Measurements from ENCODE around the gene GAS7. TPM values are rescaled to one million over a fixed set of nuclear protein-coding genes. Genes with fewer than 3 reads are reported as not detected.
A peak's percentile ranks its signal among the peaks of the same experiment; 100 is the strongest.

GAS7 gene
- total and polyA plus RNA-seq, 7 donors, result 6.5 to 67.6 (median 35.1) TPM

DNA sequence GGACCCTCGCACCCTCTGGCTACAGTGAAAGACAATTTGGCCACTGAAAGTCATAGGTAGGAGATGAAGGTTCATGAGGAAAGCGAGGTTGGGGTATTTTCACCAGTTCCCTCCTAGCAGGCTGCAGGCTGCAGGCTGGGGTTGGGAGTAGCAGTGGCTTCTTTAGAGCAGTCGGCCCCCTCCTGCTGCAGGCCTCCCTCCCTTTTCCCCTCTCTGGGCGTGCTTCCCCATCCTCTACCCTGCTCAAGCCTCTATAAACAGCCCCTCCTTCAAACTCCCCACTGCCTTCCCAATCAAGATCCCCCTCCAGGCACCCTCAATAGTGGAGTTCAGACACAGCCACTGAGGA is 41.8 kb downstream of the GAS7 start:
- Histone ChIP-seq H3K4me3 (no peak overlapping the region), H3K27ac (peak overlapping the region; percentile 43 to 62 (median 49)), H3K36me3 (no peaks in the 10 kb centered on the region), H3K9me3 (no peaks in the 10 kb centered on the region), H3K27me3 (no peaks in the 10 kb centered on the region), H3K4me1 (no peaks in the 10 kb centered on the region)
- WGBS, 2 donors, result 63 to 80% methylated on average over 4 of the region's 4 CpGs
- no peak for TF ChIP-seq POLR2AphosphoS5 (IDR thresholded peaks at IDR 0.05)
- TF ChIP-seq, protein P1, sequence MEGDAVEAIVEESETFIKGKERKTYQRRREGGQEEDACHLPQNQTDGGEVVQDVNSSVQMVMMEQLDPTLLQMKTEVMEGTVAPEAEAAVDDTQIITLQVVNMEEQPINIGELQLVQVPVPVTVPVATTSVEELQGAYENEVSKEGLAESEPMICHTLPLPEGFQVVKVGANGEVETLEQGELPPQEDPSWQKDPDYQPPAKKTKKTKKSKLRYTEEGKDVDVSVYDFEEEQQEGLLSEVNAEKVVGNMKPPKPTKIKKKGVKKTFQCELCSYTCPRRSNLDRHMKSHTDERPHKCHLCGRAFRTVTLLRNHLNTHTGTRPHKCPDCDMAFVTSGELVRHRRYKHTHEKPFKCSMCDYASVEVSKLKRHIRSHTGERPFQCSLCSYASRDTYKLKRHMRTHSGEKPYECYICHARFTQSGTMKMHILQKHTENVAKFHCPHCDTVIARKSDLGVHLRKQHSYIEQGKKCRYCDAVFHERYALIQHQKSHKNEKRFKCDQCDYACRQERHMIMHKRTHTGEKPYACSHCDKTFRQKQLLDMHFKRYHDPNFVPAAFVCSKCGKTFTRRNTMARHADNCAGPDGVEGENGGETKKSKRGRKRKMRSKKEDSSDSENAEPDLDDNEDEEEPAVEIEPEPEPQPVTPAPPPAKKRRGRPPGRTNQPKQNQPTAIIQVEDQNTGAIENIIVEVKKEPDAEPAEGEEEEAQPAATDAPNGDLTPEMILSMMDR (IDR thresholded peaks at IDR 0.05), result no peak
- TF ChIP-seq POLR2A (IDR thresholded peaks at IDR 0.05), result no peak
- TF ChIP-seq EP300 (IDR thresholded peaks at IDR 0.05), result no peak
- no peak for DNase-seq
- intact Hi-C loops (cut with DNase I), result no loop called here

DNA sequence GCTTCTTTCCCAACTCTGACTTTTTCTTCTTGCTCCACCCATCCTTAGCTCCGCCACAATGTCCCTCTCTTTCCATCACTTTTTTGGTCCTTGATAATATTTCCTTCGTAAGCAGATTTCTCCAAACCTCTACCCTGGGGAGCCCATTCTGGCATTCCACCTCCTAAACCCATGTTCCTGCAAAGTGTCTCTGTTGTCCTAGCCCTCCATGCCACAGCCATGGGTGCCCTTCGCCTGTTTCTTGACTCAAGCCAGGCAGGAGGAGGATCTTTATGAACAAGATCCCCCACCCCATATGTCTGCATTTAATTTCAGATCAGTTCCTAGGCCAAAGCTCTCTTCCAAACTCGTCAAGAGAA is 42.4 kb downstream of the GAS7 start:
- no peaks in the 10 kb centered on the region for H3K4me1 ChIP-seq
- peak overlapping the region; percentile 43 to 62 (median 49) for H3K27ac ChIP-seq
- no peaks in the 10 kb centered on the region for H3K9me3 ChIP-seq
- H3K36me3 ChIP-seq, result no peaks in the 10 kb centered on the region
- no peak for TF ChIP-seq EP300 (IDR thresholded peaks at IDR 0.05)
- TF ChIP-seq POLR2AphosphoS5 (IDR thresholded peaks at IDR 0.05), result no peak
- TF ChIP-seq POLR2A (IDR thresholded peaks at IDR 0.05), result no peak
- TF ChIP-seq, protein P1 (IDR thresholded peaks at IDR 0.05), result no peak
- 81 to 87% methylated on average over 4 of the region's 4 CpGs for WGBS, 2 donors
- H3K4me3 ChIP-seq, result no peak overlapping the region
- no peaks in the 10 kb centered on the region for H3K27me3 ChIP-seq
- intact Hi-C loops (cut with DNase I), result no loop called here
- DNase-seq, result no peak

DNA sequence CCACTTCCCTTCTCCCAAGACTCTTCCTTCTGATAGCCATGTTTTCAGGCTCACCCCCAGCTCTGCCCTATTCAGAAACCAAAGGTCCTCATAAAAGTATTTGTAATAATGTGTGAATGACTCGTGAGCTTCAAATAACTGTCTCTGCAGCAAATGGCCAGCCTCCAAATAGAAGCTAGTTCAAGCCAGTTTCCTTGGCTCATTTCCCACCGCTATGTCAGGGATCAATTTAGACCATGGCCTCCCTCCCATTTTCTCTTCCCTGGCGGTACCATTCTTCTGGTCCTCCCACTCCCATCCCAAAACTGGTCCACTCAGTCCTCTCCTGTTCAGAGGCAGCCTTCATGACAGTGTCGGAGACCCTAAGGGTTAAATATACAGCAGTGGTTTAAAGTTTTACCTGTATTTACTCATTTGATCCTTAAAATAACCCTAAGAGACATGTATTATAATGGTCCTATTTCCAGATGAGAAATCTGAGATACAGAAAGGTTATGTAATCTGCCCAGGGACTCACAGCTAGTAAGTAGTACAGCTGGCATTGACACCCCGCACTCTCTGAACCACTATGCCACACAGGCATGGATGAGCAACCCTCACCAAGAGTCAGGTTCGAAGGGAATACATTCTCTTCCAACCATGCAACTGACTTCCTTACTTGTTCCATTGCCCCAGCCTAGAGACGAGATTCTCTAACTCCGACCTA is 42.9 kb downstream of the GAS7 start:
- TF ChIP-seq, protein P1 (IDR thresholded peaks at IDR 0.05), result no peak
- no peak for TF ChIP-seq EP300 (IDR thresholded peaks at IDR 0.05)
- no peak for TF ChIP-seq POLR2A (IDR thresholded peaks at IDR 0.05)
- no peak for TF ChIP-seq POLR2AphosphoS5 (IDR thresholded peaks at IDR 0.05)
- H3K27me3 ChIP-seq, result no peaks in the 10 kb centered on the region
- H3K9me3 ChIP-seq, result no peaks in the 10 kb centered on the region
- intact Hi-C loops (cut with DNase I), result no loop called here
- H3K27ac ChIP-seq, result peak overlapping the region in 2 of 4 donors; percentile 43 to 62
- 66 to 79% methylated on average over 8 of the region's 8 CpGs for WGBS, 2 donors
- no peak overlapping the region for H3K4me3 ChIP-seq
- DNase-seq, result no peak
- no peaks in the 10 kb centered on the region for H3K4me1 ChIP-seq
- no peaks in the 10 kb centered on the region for H3K36me3 ChIP-seq

DNA sequence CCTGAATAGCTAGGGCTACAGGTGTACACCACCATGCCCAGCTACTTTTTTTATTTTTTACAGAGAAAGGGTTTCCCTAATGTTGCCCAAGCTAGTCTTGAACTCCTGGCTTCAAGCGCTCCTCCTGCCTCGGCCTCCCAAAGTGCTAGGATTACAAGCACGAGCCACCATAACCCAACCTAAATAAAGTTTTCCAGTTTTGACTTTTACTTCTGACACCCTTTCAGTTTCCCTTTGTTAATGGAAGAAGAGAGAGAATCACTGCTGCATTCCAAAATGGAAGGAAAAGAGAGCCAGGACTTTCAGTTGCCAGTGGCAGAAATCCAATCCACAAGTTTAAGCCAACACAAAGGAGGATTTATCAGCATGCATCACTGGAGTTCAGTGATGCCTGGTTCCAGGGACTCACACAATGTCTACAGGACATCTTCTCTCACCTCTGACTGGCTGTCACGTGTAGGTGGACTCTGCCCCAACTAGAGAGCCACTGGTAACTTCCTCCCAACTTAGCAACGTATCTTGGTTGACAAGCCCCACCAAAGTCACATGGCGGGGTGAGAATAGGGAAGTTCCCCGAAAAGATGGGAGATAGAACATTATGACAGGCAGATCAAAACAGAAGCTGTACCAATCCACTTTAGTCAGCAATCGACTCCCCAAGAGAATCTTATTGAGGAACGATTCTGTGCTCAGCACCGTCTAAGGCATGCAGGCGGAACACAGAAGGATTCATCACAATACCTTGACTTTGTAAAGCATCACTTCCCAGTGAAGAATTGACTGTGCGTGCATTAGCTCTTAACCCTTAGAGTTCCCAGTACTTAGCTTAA is 46.5 kb downstream of the GAS7 start:
- intact Hi-C loops (cut with DNase I), result no loop called here
- WGBS, 2 donors, result 68 to 71% methylated on average over 12 of the region's 12 CpGs
- TF ChIP-seq EP300 (IDR thresholded peaks at IDR 0.05), result no peak
- no peak for TF ChIP-seq POLR2A (IDR thresholded peaks at IDR 0.05)
- peak in 1 of 4 donors; percentile 20 for TF ChIP-seq POLR2AphosphoS5 (IDR thresholded peaks at IDR 0.05)
- Histone ChIP-seq H3K27ac (peak overlapping the region in 3 of 4 donors; percentile 14 to 27 (median 19)), H3K4me1 (no peaks in the 10 kb centered on the region), H3K27me3 (no peaks in the 10 kb centered on the region), H3K4me3 (no peak overlapping the region), H3K36me3 (no peaks in the 10 kb centered on the region), H3K9me3 (no peaks in the 10 kb centered on the region)
- peak; percentile 74 for DNase-seq
